HUES6 (cell line): ENCODE results near the gene IKZF3.
"Not testable (repeated sequence)": the region's sequence is repeated elsewhere in the genome, so short reads cannot be mapped to it uniquely, and the experiment has no call there.

Experiments
- H3K27ac ChIP-seq: 2 replicates; pipeline ENCODE4 v1.7.0; 2013; ENCODE audit warnings: low read depth, mild to moderate bottlenecking, low read length, inconsistent platforms
- H3K27me3 ChIP-seq: 2 replicates; pipeline ENCODE4 v1.6.1; 2013; ENCODE audit warnings: low read length; ENCODE audit not compliant: control insufficient read depth, insufficient read depth
- H3K36me3 ChIP-seq: 2 replicates; pipeline ENCODE4 v1.6.1; 2013; ENCODE audit warnings: low read length; ENCODE audit not compliant: control insufficient read depth, insufficient read depth
- H3K4me1 ChIP-seq: 2 replicates; pipeline ENCODE4 v1.6.1; 2013; ENCODE audit warnings: low read length; ENCODE audit not compliant: control insufficient read depth, insufficient read depth
- H3K4me3 ChIP-seq: 2 replicates; pipeline ENCODE4 v1.5.1; 2013; ENCODE audit warnings: low read depth, low read length
- H3K9ac ChIP-seq: one replicate; pipeline ENCODE4 v1.6.1; 2013; ENCODE audit warnings: mild to moderate bottlenecking, low read length
- H3K9me3 ChIP-seq: 2 replicates; pipeline ENCODE4 v1.6.1; 2013; ENCODE audit warnings: low read depth, low read length; ENCODE audit not compliant: control insufficient read depth, insufficient read depth

IKZF3 gene

GRCh38 chr17:39863918-39864746 is at the start of gene IKZF3:
IKZF3 (minus strand) TSS chr17:39864312; CDS start chr17:39864126, 186 bp downstream.
- peaks cover 84% of the 10 kb centered on the region for H3K27me3 ChIP-seq
- H3K9me3 ChIP-seq: no peaks in the 10 kb centered on the region
- peaks cover 3% of the 10 kb centered on the region; the same call in 1 of the 2 replicates for H3K4me1 ChIP-seq
- peak within 1 kb of the TSS; percentile 39 for H3K4me3 ChIP-seq
- H3K9ac ChIP-seq: no peak within 1 kb of the TSS
- no peaks in the 10 kb centered on the region for H3K36me3 ChIP-seq
- H3K27ac ChIP-seq: no peak within 1 kb of the TSS

DNA sequence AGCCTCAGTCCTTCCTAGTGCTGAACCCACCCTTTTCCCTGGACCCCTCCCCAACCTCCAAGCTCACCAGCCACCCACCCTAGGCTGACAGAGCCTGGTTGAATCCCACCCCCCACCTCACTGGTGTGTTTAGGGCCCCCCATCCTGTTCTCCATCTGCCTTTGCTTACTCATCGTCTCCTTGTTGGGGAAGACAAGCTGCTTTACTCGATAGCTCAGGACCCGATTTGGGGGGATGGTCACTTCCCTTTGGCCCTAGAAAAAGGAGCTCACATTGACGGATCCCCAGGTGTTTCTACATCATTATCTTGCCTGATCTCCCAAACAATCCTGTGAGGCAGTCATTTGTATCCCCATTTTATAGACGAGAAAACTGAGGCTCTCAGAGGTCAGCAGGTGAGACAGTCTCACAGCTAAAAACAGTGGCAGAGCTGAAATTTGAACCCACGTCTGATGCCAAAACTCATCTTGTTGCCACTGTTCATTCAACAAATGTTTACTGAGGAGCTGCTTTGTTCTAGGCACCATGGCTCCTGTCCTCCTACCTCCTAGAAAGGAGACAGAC is 44.8 kb upstream of the IKZF3 start:
- Histone ChIP-seq H3K4me3 (no peak overlapping the region), H3K27me3 (no peaks in the 10 kb centered on the region), H3K36me3 (peaks cover 4% of the 10 kb centered on the region; the same call in 1 of the 2 replicates), H3K27ac (no peak overlapping the region), H3K9me3 (no peaks in the 10 kb centered on the region), H3K9ac (no peak overlapping the region), H3K4me1 (no peaks in the 10 kb centered on the region)

DNA sequence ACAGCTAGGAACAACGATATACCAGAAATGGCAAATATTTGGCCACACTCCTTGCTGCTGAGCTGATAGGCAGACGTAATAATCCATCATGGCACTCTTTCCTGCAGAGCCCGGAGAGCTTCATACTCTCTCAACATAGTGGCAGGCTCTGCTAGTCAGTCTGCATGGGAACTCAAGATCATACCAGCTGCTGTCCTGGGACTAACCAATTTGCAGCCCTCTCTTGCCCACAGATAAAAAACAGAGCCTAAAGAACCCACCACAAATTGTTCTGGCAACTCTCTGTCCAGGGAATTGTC is 40.8 kb upstream of the IKZF3 start:
- no peak overlapping the region for H3K4me3 ChIP-seq

GRCh38 chr17:39903158-39903884 is 39.2 kb upstream of the IKZF3 start:
- Histone ChIP-seq H3K9me3 (no peaks in the 10 kb centered on the region), H3K4me3 (no peak overlapping the region), H3K27me3 (no peaks in the 10 kb centered on the region), H3K36me3 (peaks cover 2% of the 10 kb centered on the region; the same call in 1 of the 2 replicates), H3K9ac (no peak overlapping the region), H3K4me1 (no peaks in the 10 kb centered on the region), H3K27ac (no peak overlapping the region)

More for the DNA sequence above, 40.8 kb upstream of the IKZF3 start:
- Histone ChIP-seq H3K36me3 (peaks cover 2% of the 10 kb centered on the region; the same call in 1 of the 2 replicates), H3K27me3 (no peaks in the 10 kb centered on the region), H3K4me1 (no peaks in the 10 kb centered on the region), H3K9me3 (no peaks in the 10 kb centered on the region), H3K9ac (no peak overlapping the region), H3K27ac (no peak overlapping the region)

DNA sequence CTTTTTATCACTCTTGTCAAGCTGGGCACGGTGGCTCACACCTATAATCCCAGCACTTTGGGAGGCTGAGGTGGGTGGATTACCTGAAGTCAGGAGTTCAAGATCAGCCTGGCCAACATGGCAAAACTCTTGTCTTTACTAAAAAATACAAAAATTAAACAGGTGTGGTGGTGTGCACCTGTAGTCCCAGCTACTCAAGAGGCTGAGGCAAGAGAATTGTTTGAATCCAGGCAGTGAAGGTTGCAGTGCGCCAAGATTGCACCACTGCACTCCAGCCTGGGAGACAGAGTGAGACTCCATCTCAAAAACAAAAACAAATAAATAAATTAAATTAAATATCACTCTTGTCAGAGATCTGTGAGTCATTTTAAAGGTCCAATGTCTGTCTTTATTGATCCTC is 37.9 kb upstream of the IKZF3 start:
- not testable (repeated sequence) for H3K27me3 ChIP-seq, H3K36me3 ChIP-seq, H3K27ac ChIP-seq, H3K9me3 ChIP-seq, H3K4me3 ChIP-seq, H3K9ac ChIP-seq, H3K4me1 ChIP-seq

- Histone ChIP-seq H3K36me3 (0 out of 2 replicates have a peak, but pooled peaks cover 2% of the 10 kb centered on the region), H3K9ac (no peak overlapping the region), H3K4me3 (no peak overlapping the region), H3K4me1 (no peaks in the 10 kb centered on the region), H3K27ac (no peak overlapping the region), H3K9me3 (no peaks in the 10 kb centered on the region), H3K27me3 (no peaks in the 10 kb centered on the region)
Measured at GRCh38 chr17:39899215-39899614, 35.1 kb upstream of the IKZF3 start.

- no peak overlapping the region for H3K27ac ChIP-seq
- no peaks in the 10 kb centered on the region for H3K36me3 ChIP-seq
- H3K4me3 ChIP-seq: no peak overlapping the region
- H3K27me3 ChIP-seq: peaks cover under 1% of the 10 kb centered on the region; the same call in 1 of the 2 replicates
- H3K4me1 ChIP-seq: no peaks in the 10 kb centered on the region
- no peaks in the 10 kb centered on the region for H3K9me3 ChIP-seq
- no peak overlapping the region for H3K9ac ChIP-seq
Measured at GRCh38 chr17:39898088-39898487, 34.0 kb upstream of the IKZF3 start.

GRCh38 chr17:39894681-39895376 is 30.7 kb upstream of the IKZF3 start:
- H3K9ac ChIP-seq: no peak overlapping the region
- no peak overlapping the region for H3K4me3 ChIP-seq
- H3K27ac ChIP-seq: no peak overlapping the region
- no peaks in the 10 kb centered on the region for H3K4me1 ChIP-seq
- no peaks in the 10 kb centered on the region for H3K9me3 ChIP-seq
- peaks cover 10% of the 10 kb centered on the region for H3K27me3 ChIP-seq
- no peaks in the 10 kb centered on the region for H3K36me3 ChIP-seq

DNA sequence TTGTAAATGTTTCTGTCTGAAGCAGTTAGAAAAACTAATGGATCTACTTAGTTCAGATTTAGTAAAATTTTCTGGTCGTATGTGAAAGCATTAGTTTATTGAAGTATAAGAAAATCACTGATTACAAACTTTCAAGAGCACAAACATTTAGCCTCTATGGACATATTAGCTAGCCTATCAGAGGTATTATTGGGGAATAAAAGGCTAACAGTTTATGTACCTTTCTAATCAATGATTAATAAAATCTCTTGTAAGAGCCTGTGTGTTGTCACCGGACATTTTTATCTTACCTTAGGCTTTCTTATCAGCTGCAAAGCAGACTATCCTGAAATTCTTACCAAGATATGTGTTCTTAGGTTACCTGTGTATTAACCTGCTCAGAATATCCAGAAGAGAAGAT is 25.1 kb upstream of the IKZF3 start:
- Histone ChIP-seq H3K27me3 (peaks cover 10% of the 10 kb centered on the region), H3K9me3 (no peaks in the 10 kb centered on the region), H3K4me1 (no peaks in the 10 kb centered on the region), H3K9ac (no peak overlapping the region), H3K36me3 (no peaks in the 10 kb centered on the region), H3K4me3 (no peak overlapping the region), H3K27ac (no peak overlapping the region)

GRCh38 chr17:39887078-39887477 is 23.0 kb upstream of the IKZF3 start:
- no peaks in the 10 kb centered on the region for H3K36me3 ChIP-seq
- no peak overlapping the region for H3K27ac ChIP-seq
- H3K4me3 ChIP-seq: no peak overlapping the region
- no peaks in the 10 kb centered on the region for H3K9me3 ChIP-seq
- H3K27me3 ChIP-seq: no peaks in the 10 kb centered on the region
- H3K4me1 ChIP-seq: no peaks in the 10 kb centered on the region
- H3K9ac ChIP-seq: no peak overlapping the region
